ENCODE data around the gene CMTM4.
"Not testable (repeated sequence)": the region's sequence is repeated elsewhere in the genome, so short reads cannot be mapped to it uniquely, and the experiment has no call there.

DNA sequence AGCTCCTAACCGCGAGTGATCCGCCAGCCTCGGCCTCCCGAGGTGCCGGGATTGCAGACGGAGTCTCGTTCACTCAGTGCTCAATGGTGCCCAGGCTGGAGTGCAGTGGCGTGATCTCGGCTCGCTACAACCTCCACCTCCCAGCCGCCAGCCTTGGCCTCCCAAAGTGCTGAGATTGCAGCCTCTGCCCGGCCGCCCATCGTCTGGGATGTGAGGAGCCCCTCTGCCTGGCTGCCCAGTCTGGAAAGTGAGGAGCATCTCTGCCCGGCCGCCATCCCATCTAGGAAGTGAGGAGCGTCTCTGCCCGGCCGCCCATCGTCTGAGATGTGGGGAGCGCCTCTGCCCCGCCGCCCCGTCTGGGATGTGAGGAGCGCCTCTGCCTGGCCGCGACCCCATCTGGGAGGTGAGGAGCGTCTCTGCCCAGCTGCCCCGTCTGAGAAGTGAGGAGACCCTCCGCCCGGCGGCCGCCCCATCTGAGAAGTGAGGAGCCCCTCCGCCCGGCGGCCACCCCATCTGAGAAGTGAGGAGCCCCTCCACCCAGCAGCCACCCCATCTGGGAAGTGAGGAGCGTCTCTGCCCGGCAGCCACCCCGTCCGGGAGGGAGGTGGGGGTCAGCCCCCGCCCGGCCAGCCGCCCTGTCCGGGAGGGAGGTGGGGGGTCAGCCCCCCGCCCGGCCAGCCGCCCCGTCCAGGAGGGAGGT, 65.8 kb downstream of the CMTM4 start:
- TF ChIP-seq, protein P1, sequence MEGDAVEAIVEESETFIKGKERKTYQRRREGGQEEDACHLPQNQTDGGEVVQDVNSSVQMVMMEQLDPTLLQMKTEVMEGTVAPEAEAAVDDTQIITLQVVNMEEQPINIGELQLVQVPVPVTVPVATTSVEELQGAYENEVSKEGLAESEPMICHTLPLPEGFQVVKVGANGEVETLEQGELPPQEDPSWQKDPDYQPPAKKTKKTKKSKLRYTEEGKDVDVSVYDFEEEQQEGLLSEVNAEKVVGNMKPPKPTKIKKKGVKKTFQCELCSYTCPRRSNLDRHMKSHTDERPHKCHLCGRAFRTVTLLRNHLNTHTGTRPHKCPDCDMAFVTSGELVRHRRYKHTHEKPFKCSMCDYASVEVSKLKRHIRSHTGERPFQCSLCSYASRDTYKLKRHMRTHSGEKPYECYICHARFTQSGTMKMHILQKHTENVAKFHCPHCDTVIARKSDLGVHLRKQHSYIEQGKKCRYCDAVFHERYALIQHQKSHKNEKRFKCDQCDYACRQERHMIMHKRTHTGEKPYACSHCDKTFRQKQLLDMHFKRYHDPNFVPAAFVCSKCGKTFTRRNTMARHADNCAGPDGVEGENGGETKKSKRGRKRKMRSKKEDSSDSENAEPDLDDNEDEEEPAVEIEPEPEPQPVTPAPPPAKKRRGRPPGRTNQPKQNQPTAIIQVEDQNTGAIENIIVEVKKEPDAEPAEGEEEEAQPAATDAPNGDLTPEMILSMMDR (IDR thresholded peaks at IDR 0.05; ENCODE audit: insufficient read depth, low read length), result not testable (repeated sequence)
- TF ChIP-seq POLR2AphosphoS5 (IDR thresholded peaks at IDR 0.05; ENCODE audit: low read depth), result not testable (repeated sequence)

Measured in HL-60 (cell line).